ENCODE measurements around the gene OR2AG2.

The OR2AG2 gene

GRCh38 chr11:6745465-6746015, 26.2 kb downstream of the OR2AG2 start:
- Histone ChIP-seq H3K27ac (peak overlapping the region; percentile 38), H3K27me3 (ENCODE audit: control insufficient read depth, insufficient read depth, low read length) (no peaks in the 10 kb centered on the region), H3K9me3 (ENCODE audit: control insufficient read depth, low read length) (no peaks in the 10 kb centered on the region), H3K9ac (no peak overlapping the region), H3K79me2 (no peaks in the 10 kb centered on the region), H3K4me3 (ENCODE audit: low read depth, low read length) (peak overlapping the region; percentile 45), H3K4me1 (no peaks in the 10 kb centered on the region), H3K36me3 (ENCODE audit: control insufficient read depth, insufficient read depth, low read length) (no peaks in the 10 kb centered on the region), H2AFZ (no peak overlapping the region), H3K4me2 (ENCODE audit: low read length) (peak overlapping the region; percentile 33)
- TF ChIP-seq CTCF (IDR thresholded peaks at IDR 0.05): no peak

GRCh38 chr11:6745018-6745417, 26.8 kb downstream of the OR2AG2 start:
- TF ChIP-seq CTCF (IDR thresholded peaks at IDR 0.05): no peak
- H3K9me3 ChIP-seq (ENCODE audit: control insufficient read depth, low read length): no peaks in the 10 kb centered on the region
- H3K4me3 ChIP-seq (ENCODE audit: low read depth, low read length): no peak overlapping the region
- H3K79me2 ChIP-seq: no peaks in the 10 kb centered on the region
- H3K4me1 ChIP-seq: no peaks in the 10 kb centered on the region
- H3K27me3 ChIP-seq (ENCODE audit: control insufficient read depth, insufficient read depth, low read length): no peaks in the 10 kb centered on the region
- H3K36me3 ChIP-seq (ENCODE audit: control insufficient read depth, insufficient read depth, low read length): no peaks in the 10 kb centered on the region
- H3K4me2 ChIP-seq (ENCODE audit: low read length): no peak overlapping the region
- H2AFZ ChIP-seq: no peak overlapping the region
- H3K9ac ChIP-seq: no peak overlapping the region
- peak overlapping the region; percentile 38 for H3K27ac ChIP-seq

- H3K27ac ChIP-seq: no peak overlapping the region
- no peak overlapping the region for H3K4me3 ChIP-seq (ENCODE audit: low read depth, low read length)
- H3K36me3 ChIP-seq (ENCODE audit: control insufficient read depth, insufficient read depth, low read length): no peaks in the 10 kb centered on the region
- no peak for TF ChIP-seq CTCF (IDR thresholded peaks at IDR 0.05)
- H3K4me1 ChIP-seq: no peaks in the 10 kb centered on the region
- no peak overlapping the region for H3K9ac ChIP-seq
- no peaks in the 10 kb centered on the region for H3K79me2 ChIP-seq
- H3K27me3 ChIP-seq (ENCODE audit: control insufficient read depth, insufficient read depth, low read length): no peaks in the 10 kb centered on the region
- no peak overlapping the region for H3K4me2 ChIP-seq (ENCODE audit: low read length)
- H2AFZ ChIP-seq: no peak overlapping the region
- H3K9me3 ChIP-seq (ENCODE audit: control insufficient read depth, low read length): no peaks in the 10 kb centered on the region
Observed at GRCh38 chr11:6742260-6742659, 29.5 kb downstream of the OR2AG2 start.

GRCh38 chr11:6738590-6738989, 33.2 kb downstream of the OR2AG2 start:
- Histone ChIP-seq H3K36me3 (ENCODE audit: control insufficient read depth, insufficient read depth, low read length) (no peaks in the 10 kb centered on the region), H3K4me1 (no peaks in the 10 kb centered on the region), H3K9ac (no peak overlapping the region), H3K4me3 (ENCODE audit: low read depth, low read length) (no peak overlapping the region), H2AFZ (no peak overlapping the region), H3K79me2 (no peaks in the 10 kb centered on the region), H3K27me3 (ENCODE audit: control insufficient read depth, insufficient read depth, low read length) (no peaks in the 10 kb centered on the region), H3K4me2 (ENCODE audit: low read length) (no peak overlapping the region), H3K9me3 (ENCODE audit: control insufficient read depth, low read length) (no peaks in the 10 kb centered on the region), H3K27ac (no peak overlapping the region)
- no peak for TF ChIP-seq CTCF (IDR thresholded peaks at IDR 0.05)

GRCh38 chr11:6737872-6738466, 33.8 kb downstream of the OR2AG2 start:
- H3K9ac ChIP-seq: no peak overlapping the region
- H2AFZ ChIP-seq: no peak overlapping the region
- H3K9me3 ChIP-seq (ENCODE audit: control insufficient read depth, low read length): no peaks in the 10 kb centered on the region
- TF ChIP-seq CTCF (IDR thresholded peaks at IDR 0.05): peak; percentile 37
- no peaks in the 10 kb centered on the region for H3K36me3 ChIP-seq (ENCODE audit: control insufficient read depth, insufficient read depth, low read length)
- H3K4me2 ChIP-seq (ENCODE audit: low read length): no peak overlapping the region
- H3K27me3 ChIP-seq (ENCODE audit: control insufficient read depth, insufficient read depth, low read length): no peaks in the 10 kb centered on the region
- no peak overlapping the region for H3K27ac ChIP-seq
- no peaks in the 10 kb centered on the region for H3K79me2 ChIP-seq
- H3K4me3 ChIP-seq (ENCODE audit: low read depth, low read length): no peak overlapping the region
- no peaks in the 10 kb centered on the region for H3K4me1 ChIP-seq
